HepG2 (cell line): Measurements from ENCODE around the gene ST8SIA4. TPM values are rescaled to one million over a fixed set of nuclear protein-coding genes. Genes with fewer than 3 reads are reported as not detected.

Experiments
- ATAC-seq: fragments of 200-7000 bp; cut with Tn5 transposase; 3 replicates; pipeline ENCODE4 v1.9.1; 2020; ENCODE audit warnings: mild to moderate bottlenecking, moderate library complexity
- BruUV-seq: library from RNA; stranded (reverse); fragments of 400-500 nt; replicated peaks from 2 replicates; lab custom pipeline; 2021; lab: Mats Ljungman, UMichigan
- CTCF ChIA-PET: fragments of 300-600 bp; formaldehyde crosslinking; extraction: SDS; loops from one replicate; lab custom pipeline; 2021; ENCODE audit warnings: low total read pairs, inconsistent platforms, low intra/inter-chr PET ratio; lab: Yijun Ruan, JAX
- POLR2A ChIA-PET: fragments of 350-600 bp; sonication (Branson Sonifier 250); formaldehyde crosslinking; loops from one replicate; lab custom pipeline; 2020; ENCODE audit warnings: antibody characterized with exemption, inconsistent platforms; lab: Yijun Ruan, JAX
- DNase-seq: peaks from one replicate; pipeline ENCODE4 v3.0.0-alpha.2; 2015; ENCODE audit warnings: low spot score
- FAIRE-seq: peaks from 3 replicates; lab custom pipeline; 2011; peaks lifted over from hg19 to GRCh38; lab: Jason Lieb, UNC
- H2AFZ ChIP-seq: one replicate; pipeline ENCODE4 v1.6.1; 2011; ENCODE audit warnings: low read length, inconsistent platforms
- H3K27ac ChIP-seq: fragments of 300-600 bp; 3 replicates; pipeline ENCODE4 v1.8.0; 2011; ENCODE audit warnings: mixed run types, mild to moderate bottlenecking, mixed read lengths, low read length, inconsistent platforms; ENCODE audit not compliant: insufficient read depth; ENCODE audit errors: extremely low read length
- H3K27me3 ChIP-seq, 2 experiments: fragments of 200-600 bp in 1 of 2; 2 replicates in 1 of 2; 3 replicates in 1 of 2; pipeline versions ENCODE4 v1.6.0 to v1.8.0; 2011; ENCODE audit warnings: low read length in 2 of 2, mild to moderate bottlenecking in 2 of 2, moderate library complexity in 2 of 2, inconsistent platforms in 1 of 2; ENCODE audit not compliant: insufficient read depth in 2 of 2, control insufficient read depth in 1 of 2
- H3K36me3 ChIP-seq, 2 experiments: fragments of 200-600 bp in 1 of 2; replicated peaks in 1 of 2; 2 replicates in 1 of 2; 3 replicates in 1 of 2; pipeline versions ENCODE4 v1.5.1 to v1.8.0; 2011; ENCODE audit warnings: low read length in 2 of 2, inconsistent platforms in 1 of 2; ENCODE audit not compliant: insufficient read depth in 2 of 2, control insufficient read depth in 1 of 2
- H3K4me1 ChIP-seq: 2 replicates; pipeline ENCODE4 v1.5.1; 2012; ENCODE audit warnings: low read length, inconsistent platforms; ENCODE audit not compliant: insufficient read depth
- H3K4me2 ChIP-seq: 2 replicates; pipeline ENCODE4 v1.6.0; 2011; ENCODE audit warnings: low read depth, low read length, inconsistent platforms
- H3K4me3 ChIP-seq, 3 experiments: fragments of 200-600 bp in 1 of 3; sonication (generic), shearing (Covaris generic) in 1 of 3; replicated peaks in 1 of 3; 2 replicates each; pipeline ENCODE4 v1.5.1; 2011 to 2016; ENCODE audit warnings: low read length in 3 of 3, inconsistent platforms in 2 of 3, low read depth in 2 of 3, mild to moderate bottlenecking in 2 of 3, control low read depth in 1 of 3, mixed read lengths in 1 of 3; ENCODE audit not compliant: insufficient read depth in 1 of 3
- H3K79me2 ChIP-seq: one replicate; pipeline ENCODE4 v1.6.1; 2011; ENCODE audit warnings: low read length, inconsistent platforms; ENCODE audit not compliant: insufficient read depth
- H3K9ac ChIP-seq: 2 replicates; pipeline ENCODE4 v1.6.0; 2011; ENCODE audit warnings: mild to moderate bottlenecking, low read depth, low read length, inconsistent platforms; ENCODE audit not compliant: insufficient read depth
- H3K9me3 ChIP-seq: 2 replicates; pipeline ENCODE4 v1.5.1; 2012; ENCODE audit warnings: mild to moderate bottlenecking, low read length
- H4K20me1 ChIP-seq: 2 replicates; pipeline ENCODE4 v1.6.0; 2011; ENCODE audit warnings: inconsistent platforms, mild to moderate bottlenecking, low read length, moderate library complexity; ENCODE audit not compliant: insufficient read depth
- ARHGAP35 ChIP-seq: sonication (generic); formaldehyde crosslinking; IDR thresholded peaks from 2 replicates; pipeline ENCODE4 v1.9.0; 2022; ENCODE audit warnings: mild to moderate bottlenecking, inconsistent platforms, moderate library complexity, missing genetic modification reagents, borderline replicate concordance
- CEBPG ChIP-seq: IDR thresholded peaks from 2 replicates; pipeline ENCODE4 v1.6.1; 2016
- HNRNPH1 ChIP-seq: fragments of 200-400 bp; formaldehyde crosslinking; optimal IDR thresholded peaks from 2 replicates; pipeline ENCODE3; 2017; ENCODE audit warnings: mild to moderate bottlenecking, low read depth, low read length
- MBD4 ChIP-seq: IDR thresholded peaks from 2 replicates; pipeline ENCODE4 v1.6.1; 2012; ENCODE audit warnings: low read length, inconsistent platforms, borderline replicate concordance
- PATZ1 ChIP-seq: sonication (generic); formaldehyde crosslinking; IDR thresholded peaks from 2 replicates; pipeline ENCODE4 v1.4.0; 2020; ENCODE audit warnings: missing genetic modification reagents
- PLRG1 ChIP-seq: fragments of 450-650 bp; conservative IDR thresholded peaks from 2 replicates; pipeline ENCODE4 v1.6.1; 2016
- SRY ChIP-seq: sonication (generic); formaldehyde crosslinking; IDR thresholded peaks from 2 replicates; pipeline ENCODE4 v1.8.0; 2022; ENCODE audit warnings: mild to moderate bottlenecking, missing genetic modification reagents
- ZBTB3 ChIP-seq: sonication (generic); formaldehyde crosslinking; IDR thresholded peaks from 2 replicates; pipeline ENCODE4 v1.4.0; 2020; ENCODE audit warnings: low read depth, mild to moderate bottlenecking, moderate library complexity, missing genetic modification reagents, borderline replicate concordance
- ZBTB49 ChIP-seq: sonication (generic); formaldehyde crosslinking; IDR thresholded peaks from 2 replicates; pipeline ENCODE4 v1.4.0; 2020; ENCODE audit warnings: missing genetic modification reagents, borderline replicate concordance
- ZFP36L2 ChIP-seq: sonication (generic); formaldehyde crosslinking; IDR thresholded peaks from 2 replicates; pipeline ENCODE4 v1.4.0; 2020; ENCODE audit warnings: missing genetic modification reagents
- ZMAT3 ChIP-seq: sonication (generic); formaldehyde crosslinking; conservative IDR thresholded peaks from 2 replicates; pipeline ENCODE4 v1.7.0; 2021; ENCODE audit warnings: missing genetic modification reagents
- ZNF260 ChIP-seq: sonication (generic); formaldehyde crosslinking; IDR thresholded peaks from 2 replicates; pipeline ENCODE4 v1.4.0; 2020; ENCODE audit warnings: missing genetic modification reagents, low read depth, mild to moderate bottlenecking, borderline replicate concordance
- ZNF331 ChIP-seq: sonication (generic); formaldehyde crosslinking; IDR thresholded peaks from 2 replicates; pipeline ENCODE4 v1.4.0; 2020; ENCODE audit warnings: missing genetic modification reagents
- WGBS: methylation state at CpG from one replicate; pipeline ENCODE4 v1.1.6; 2017; ENCODE audit warnings: low lambda C conversion rate; 5-methylcytosine and 5-hydroxymethylcytosine counted together
- in situ Hi-C: cut with HindIII; loops from 2 replicates; pipeline ENCODE4 v1.10.0; 2017; ENCODE audit warnings: low pct_unique_long_range_greater_than_20kb; ENCODE audit not compliant: extremely low pct_ligation_motif_present
- intact Hi-C: fragments of 100-400 bp; cut with micrococcal nuclease; formaldehyde crosslinking; loops from one replicate; pipeline ENCODE4 v1.10.0; 2022; ENCODE audit not compliant: unreplicated experiment
- polyA plus RNA-seq, 8 experiments: library from polyadenylated mRNA; depleted of rRNA in 3 of 8; stranded (reverse) in 7 of 8; unstranded in 1 of 8; fragments of >200 nt; fragmentation: Illumina TruSeq in 4 of 8; extraction: Trizol in 4 of 8; gene quantifications; 2 replicates each; pipeline versions ENCODE4 v1.2.1 to v1.2.3, GENCODE V29; 2011 to 2016; ENCODE audit warnings: low read depth in 4 of 8, missing spikeins in 1 of 8, mixed read lengths in 1 of 8; ENCODE audit not compliant: insufficient read depth in 1 of 8
- total RNA-seq, 5 experiments: library from RNA; depleted of rRNA; stranded (reverse); fragments of >200 nt; fragmentation: Illumina TruSeq; extraction: Trizol; gene quantifications; 2 replicates each; pipeline ENCODE4 v1.2.3, GENCODE V29; 2016; ENCODE audit warnings: low read depth in 1 of 5

The ST8SIA4 gene
- total and polyA plus RNA-seq, 2 of the 13 experiments (the other 11 are each of a cell fraction or from before 2014, with no cell fraction given), result not detected

- no peak for TF ChIP-seq ARHGAP35 (CRISPR knock-in tag)
- TF ChIP-seq SRY (CRISPR knock-in tag), result no peak
- no peak for TF ChIP-seq PLRG1
- no peak for TF ChIP-seq ZMAT3
- TF ChIP-seq MBD4, result no peak
- no peak for TF ChIP-seq ZNF260 (CRISPR knock-in tag)
- no peak overlapping the region for H3K4me2 ChIP-seq
- no peak for ATAC-seq
- H3K4me3 ChIP-seq, result no peak overlapping the region
- no peak overlapping the region for H2AFZ ChIP-seq
- no peaks in the 10 kb centered on the region for H3K36me3 ChIP-seq
- no peaks in the 10 kb centered on the region for H3K4me1 ChIP-seq
- no peaks in the 10 kb centered on the region for H3K9me3 ChIP-seq
- DNase-seq, result no peak
- 5% methylated on average over 1 of the region's 1 CpG for WGBS
- H3K27me3 ChIP-seq, result no peaks in the 10 kb centered on the region
- no peaks in the 10 kb centered on the region for H3K79me2 ChIP-seq
- BruUV-seq, result no TSS peak
- FAIRE-seq, result no peak
- no peak overlapping the region for H3K27ac ChIP-seq
- intact Hi-C loops, result no loop called here
- ChIA-PET CTCF (no interaction called here), POLR2A (no interaction called here)
- no peaks in the 10 kb centered on the region for H4K20me1 ChIP-seq
- H3K9ac ChIP-seq, result no peak overlapping the region
- in situ Hi-C loops, result no loop called here
Measured at GRCh38 chr5:100855295-100855694, 47.8 kb downstream of the ST8SIA4 start.

- Histone ChIP-seq H2AFZ (no peak overlapping the region), H3K4me2 (no peak overlapping the region), H4K20me1 (no peaks in the 10 kb centered on the region), H3K27ac (no peak overlapping the region), H3K4me3 (no peak overlapping the region), H3K9me3 (no peaks in the 10 kb centered on the region), H3K4me1 (no peaks in the 10 kb centered on the region), H3K79me2 (no peaks in the 10 kb centered on the region), H3K9ac (no peak overlapping the region), H3K36me3 (no peaks in the 10 kb centered on the region), H3K27me3 (no peaks in the 10 kb centered on the region)
- ChIA-PET CTCF (no interaction called here), POLR2A (no interaction called here)
- no TSS peak for BruUV-seq
- FAIRE-seq, result no peak
- no peak for ATAC-seq
- in situ Hi-C loops, result no loop called here
- intact Hi-C loops, result no loop called here
- no peak for DNase-seq
- TF ChIP-seq PATZ1 (no peak), ZNF331 (no peak), ZBTB49 (no peak), CEBPG (no peak), ZBTB3 (CRISPR knock-in tag) (no peak), ZFP36L2 (CRISPR knock-in tag) (no peak), HNRNPH1 (no peak)
Measured at GRCh38 chr5:100854591-100854990, 48.5 kb downstream of the ST8SIA4 start.
